GM19043 (cell line): ENCODE measurements around the gene ARFIP1.

ENCODE experiments used
- ATAC-seq: cut with Tn5 transposase; IDR thresholded peaks from one replicate; pipeline ENCODE4 v1.9.1; 2021; ENCODE audit warnings: low read depth; ENCODE audit not compliant: unreplicated experiment

The ARFIP1 gene

DNA sequence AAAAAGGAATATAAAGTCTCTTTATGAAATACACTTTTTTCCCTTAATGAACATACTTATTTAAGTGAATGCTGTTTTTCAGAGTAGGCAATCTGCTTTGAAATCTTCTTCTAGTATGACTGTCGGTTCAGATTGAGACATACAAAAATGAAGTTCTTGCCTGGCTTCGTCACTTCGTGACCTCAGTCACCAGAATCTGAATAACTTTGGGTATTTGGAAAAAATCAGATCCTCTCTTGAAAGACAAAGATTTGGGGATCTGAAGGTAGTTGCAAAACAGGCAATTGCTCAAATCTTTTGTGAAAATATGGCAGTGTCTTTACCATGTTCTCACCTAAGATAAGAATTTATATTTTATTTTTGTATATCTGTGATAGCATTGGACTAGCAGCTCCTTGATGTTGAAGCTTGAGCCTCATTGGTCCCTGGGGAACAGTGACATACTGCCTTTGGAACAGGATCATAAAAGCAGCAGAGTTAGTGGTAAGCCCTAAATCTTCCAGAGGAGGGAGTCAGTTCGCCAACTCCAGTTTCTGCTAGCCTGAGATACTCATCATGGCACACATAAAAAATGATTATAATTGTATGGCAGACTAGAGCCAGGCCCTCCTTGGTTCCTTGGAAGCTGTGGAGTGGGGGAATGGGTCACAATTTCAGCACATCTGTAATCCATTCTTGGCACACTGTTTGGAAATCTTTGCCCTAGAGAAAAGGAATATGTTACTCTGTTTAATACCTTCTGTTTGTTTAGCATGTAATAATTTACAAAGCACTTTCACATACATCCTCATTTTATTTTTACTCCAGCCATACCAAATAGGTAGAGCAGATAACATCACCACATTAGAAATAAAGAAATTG is 5.0 kb downstream of the ARFIP1 start:
- no peak for ATAC-seq

- no peak for ATAC-seq
Measured at GRCh38 chr4:152785639-152786615, 6.2 kb downstream of the ARFIP1 start.

GRCh38 chr4:152786627-152787026 is 6.9 kb downstream of the ARFIP1 start:
- ATAC-seq, result no peak

GRCh38 chr4:152795891-152796290 is 16.1 kb downstream of the ARFIP1 start:
- no peak for ATAC-seq

DNA sequence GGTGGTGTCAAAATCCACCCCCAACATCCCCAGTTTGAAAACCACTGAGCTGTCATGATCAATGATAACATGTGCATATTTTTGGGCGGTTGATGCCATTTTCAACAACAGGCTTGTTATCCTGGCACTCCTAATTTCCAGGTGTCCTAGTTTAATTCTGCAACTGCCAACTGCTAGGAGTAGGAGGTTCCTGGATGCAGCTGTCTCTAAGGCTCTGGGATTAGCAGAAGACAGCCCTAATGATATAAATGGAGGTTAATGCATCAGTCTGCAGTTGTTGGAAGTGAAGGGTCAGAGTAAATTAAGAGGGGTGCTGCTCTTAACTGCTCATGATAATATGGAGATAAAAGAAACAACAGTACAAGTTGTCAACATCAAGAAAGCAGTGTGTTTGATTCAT is 23.8 kb downstream of the ARFIP1 start:
- no peak for ATAC-seq

- no peak for ATAC-seq
Measured at GRCh38 chr4:152805071-152805650, 25.4 kb downstream of the ARFIP1 start.

DNA sequence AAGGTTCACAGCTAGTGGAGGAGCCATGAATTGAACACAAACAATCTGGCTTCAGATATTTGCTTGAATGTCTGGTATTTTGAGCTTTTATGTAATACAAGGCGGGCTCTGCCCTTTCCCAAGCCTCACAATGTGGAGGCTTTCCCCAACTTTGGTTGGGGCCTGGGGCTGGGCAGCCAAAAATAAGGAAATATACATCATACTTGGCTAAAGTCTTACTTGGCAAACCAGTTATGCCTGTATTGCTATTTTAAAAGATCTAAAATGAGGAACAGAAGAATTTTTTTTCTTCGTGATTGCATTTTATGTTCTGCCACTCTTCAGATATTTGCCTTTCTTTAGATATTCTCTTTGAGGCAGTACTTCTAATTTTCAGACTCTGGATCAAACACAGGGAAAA is 26.1 kb downstream of the ARFIP1 start:
- ATAC-seq, result no peak

GRCh38 chr4:152806501-152807125 is 26.9 kb downstream of the ARFIP1 start:
- no peak for ATAC-seq

- ATAC-seq, result no peak
Measured at GRCh38 chr4:152807294-152807829, 27.6 kb downstream of the ARFIP1 start.

DNA sequence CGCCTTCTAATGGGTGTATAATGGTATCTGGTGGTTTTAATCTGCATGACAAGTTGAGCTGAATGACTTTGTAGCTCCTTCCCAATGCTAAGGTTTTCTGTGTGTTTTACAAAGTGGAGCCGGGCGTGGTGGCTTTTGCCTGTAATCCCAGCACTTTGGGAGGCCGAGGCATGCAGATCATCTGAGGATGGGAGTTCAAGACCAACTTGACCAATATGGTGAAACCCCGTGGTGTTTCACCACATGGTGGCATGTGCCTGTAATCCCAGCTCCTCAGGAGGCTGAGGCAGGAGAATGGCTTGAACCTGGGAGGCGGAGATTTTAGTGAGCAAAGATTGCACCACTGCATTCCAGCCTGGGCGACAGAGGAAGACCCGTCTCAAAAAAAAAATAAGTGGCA is 28.9 kb downstream of the ARFIP1 start:
- ATAC-seq, result no peak

DNA sequence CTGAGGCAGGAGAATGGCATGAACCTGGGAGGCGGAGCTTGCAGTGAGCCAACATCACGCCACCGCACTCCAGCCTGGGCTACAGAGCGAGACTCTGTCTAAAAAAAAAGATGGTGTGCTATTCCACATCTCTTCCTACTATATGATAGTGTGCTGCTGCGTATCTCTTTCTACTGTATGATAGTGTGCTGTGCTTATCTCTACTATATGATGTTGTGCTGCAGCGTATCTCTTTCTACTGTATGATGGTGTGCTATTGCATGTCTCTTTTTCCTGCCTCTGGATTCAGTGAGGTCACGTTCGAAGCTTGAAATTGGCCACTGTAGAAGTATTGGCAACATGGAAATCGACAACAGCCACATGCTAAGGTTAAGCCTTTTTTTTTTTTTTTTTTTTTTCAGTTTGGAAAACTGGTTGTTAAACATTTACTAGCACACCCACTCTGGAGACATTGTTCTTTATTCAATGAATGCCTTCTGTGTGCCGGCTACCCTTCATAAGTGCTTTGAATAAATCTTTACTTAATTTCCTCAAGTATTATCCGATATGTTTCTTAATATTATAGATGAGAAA is 31.0 kb downstream of the ARFIP1 start:
- ATAC-seq, result no peak

DNA sequence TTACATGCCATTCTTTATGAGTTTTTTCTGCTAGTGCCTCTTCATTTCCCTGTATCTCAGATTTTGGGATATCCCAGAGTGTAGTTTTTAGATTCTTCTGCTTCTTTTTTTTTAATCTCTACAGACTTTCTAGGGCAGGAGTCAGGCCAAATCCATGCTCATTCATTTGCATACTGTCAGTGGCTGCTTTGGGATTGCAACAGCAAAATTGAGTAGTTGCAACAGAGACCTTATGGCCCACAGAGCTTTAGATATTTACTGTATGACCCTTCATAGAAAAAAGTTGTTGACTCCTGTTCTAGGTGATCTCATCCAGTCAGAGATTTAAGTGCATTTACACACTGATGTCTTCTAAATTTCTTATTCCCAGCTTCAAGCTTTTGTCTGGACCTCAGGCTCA is 35.3 kb downstream of the ARFIP1 start:
- no peak for ATAC-seq

DNA sequence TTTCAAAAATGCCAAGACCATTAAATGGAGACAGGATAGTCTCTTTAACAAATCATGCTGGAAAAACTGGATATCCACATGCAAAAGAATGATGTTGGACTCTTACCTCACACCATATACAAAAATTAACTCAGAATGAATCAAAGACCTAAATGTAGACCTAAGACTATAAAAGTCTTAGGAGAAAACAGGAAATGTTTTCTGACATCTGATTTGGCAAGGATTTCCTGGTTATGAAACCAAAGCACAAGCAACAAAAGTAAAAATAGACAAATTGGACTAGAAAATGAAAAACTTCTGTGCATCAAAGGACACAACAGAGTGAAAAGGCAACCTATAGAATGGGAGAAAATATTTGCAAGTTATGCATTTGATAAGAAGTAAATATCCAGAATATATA is 37.6 kb downstream of the ARFIP1 start:
- ATAC-seq, result no peak

GRCh38 chr4:152819026-152819645 is 39.4 kb downstream of the ARFIP1 start:
- ATAC-seq, result no peak

DNA sequence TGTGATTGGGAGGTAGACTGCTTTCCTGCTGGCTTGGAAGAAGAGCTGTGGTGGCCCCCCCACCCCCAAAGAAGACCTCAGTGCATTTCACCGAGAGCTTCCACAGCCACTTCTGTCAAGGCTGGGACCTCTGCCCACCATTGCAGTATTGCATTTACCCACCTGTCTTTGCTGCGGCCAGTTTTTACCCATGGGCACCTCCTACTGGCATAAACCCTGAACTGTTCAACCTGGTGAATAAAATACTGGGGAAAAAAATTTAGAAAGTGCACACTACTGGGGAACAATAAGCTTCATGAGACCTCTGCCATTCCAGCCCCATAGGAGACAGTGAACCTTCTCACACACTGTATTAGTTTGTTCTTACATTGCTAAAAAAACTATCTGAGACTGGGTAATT is 40.3 kb downstream of the ARFIP1 start:
- ATAC-seq, result no peak

DNA sequence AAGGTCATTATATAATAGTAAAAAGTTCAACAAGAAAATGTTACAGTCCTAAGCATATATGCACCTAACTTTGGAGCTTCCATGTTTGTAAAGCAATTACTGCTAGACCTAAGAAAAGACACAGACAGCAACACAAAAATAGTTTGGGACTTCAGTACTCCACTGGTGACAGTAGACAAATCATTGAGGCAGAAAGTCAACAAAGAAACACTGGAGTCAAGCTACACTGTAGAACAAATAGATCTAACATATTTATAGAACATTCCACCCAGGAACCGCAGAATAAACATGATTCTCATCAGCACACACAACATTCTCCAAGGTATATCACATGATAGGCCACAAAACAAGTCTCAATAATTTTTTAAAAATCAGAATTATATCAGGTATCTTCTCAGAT is 42.6 kb downstream of the ARFIP1 start:
- no peak for ATAC-seq

- no peak for ATAC-seq
Measured at GRCh38 chr4:152824561-152824960, 44.8 kb downstream of the ARFIP1 start.

- ATAC-seq, result no peak
Measured at GRCh38 chr4:152825336-152825735, 45.6 kb downstream of the ARFIP1 start.

GRCh38 chr4:152828122-152828521 is 48.4 kb downstream of the ARFIP1 start:
- ATAC-seq, result no peak

- no peak for ATAC-seq
Measured at GRCh38 chr4:152831416-152831815, 51.7 kb downstream of the ARFIP1 start.
